ENCODE results near the gene NELL2. TPM values are rescaled to one million over a fixed set of nuclear protein-coding genes. Genes with fewer than 3 reads are reported as not detected.

Gene NELL2
- total RNA-seq, 1 donor from 2014 or later, result 6.6 TPM

DNA sequence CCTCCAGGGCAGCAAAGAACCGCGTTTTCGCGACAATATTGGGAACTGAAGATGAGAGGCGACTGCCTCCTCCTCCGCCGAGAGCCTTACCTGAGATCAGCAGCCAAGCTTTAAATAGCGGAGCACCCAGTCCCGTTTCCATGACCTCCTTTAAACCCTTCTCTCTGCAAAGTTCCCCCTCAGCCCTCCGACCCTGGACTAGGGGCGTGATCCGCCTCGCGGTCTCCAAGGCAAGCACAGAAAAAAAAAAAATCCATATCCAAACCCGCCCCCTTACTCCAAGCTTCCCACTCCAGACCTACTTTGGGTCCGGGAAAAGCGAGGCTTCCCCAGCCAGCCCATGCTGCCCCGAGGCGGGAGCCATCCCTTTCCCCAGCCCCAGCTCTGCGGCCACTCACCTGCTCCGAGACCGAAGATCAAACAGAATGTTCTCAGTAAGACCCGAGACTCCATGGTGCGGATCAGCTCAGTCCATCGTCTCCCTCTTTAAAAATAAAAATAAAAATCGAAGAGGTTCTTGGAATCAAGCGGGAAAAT, 630 bp downstream of the NELL2 start:
- ATAC-seq (peak; percentile 16 to 60), DNase-seq (no peak)
- peaks cover 1% of the 10 kb centered on the region for H3K9me3 ChIP-seq
- H3K4me1 ChIP-seq, result peaks cover 19% of the 10 kb centered on the region
- no peaks in the 10 kb centered on the region for H3K36me3 ChIP-seq
- H3K27ac ChIP-seq, result no peak overlapping the region
- intact Hi-C loops (cut with DNase I), result no loop called here
- TF ChIP-seq, protein P1, sequence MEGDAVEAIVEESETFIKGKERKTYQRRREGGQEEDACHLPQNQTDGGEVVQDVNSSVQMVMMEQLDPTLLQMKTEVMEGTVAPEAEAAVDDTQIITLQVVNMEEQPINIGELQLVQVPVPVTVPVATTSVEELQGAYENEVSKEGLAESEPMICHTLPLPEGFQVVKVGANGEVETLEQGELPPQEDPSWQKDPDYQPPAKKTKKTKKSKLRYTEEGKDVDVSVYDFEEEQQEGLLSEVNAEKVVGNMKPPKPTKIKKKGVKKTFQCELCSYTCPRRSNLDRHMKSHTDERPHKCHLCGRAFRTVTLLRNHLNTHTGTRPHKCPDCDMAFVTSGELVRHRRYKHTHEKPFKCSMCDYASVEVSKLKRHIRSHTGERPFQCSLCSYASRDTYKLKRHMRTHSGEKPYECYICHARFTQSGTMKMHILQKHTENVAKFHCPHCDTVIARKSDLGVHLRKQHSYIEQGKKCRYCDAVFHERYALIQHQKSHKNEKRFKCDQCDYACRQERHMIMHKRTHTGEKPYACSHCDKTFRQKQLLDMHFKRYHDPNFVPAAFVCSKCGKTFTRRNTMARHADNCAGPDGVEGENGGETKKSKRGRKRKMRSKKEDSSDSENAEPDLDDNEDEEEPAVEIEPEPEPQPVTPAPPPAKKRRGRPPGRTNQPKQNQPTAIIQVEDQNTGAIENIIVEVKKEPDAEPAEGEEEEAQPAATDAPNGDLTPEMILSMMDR (IDR thresholded peaks at IDR 0.05), result no peak
- H3K27me3 ChIP-seq (ENCODE audit: low read depth), result peaks cover 55% of the 10 kb centered on the region
- peak overlapping the region; percentile 56 for H3K4me3 ChIP-seq

GRCh38 chr12:44874981-44875416, 1.1 kb downstream of the NELL2 start:
- Histone ChIP-seq H3K36me3 (no peaks in the 10 kb centered on the region), H3K27ac (no peak overlapping the region), H3K4me3 (peak overlapping the region; percentile 56), H3K9me3 (no peaks in the 10 kb centered on the region), H3K4me1 (peaks cover 19% of the 10 kb centered on the region), H3K27me3 (ENCODE audit: low read depth) (peaks cover 55% of the 10 kb centered on the region)
- DNase-seq, result no peak
- TF ChIP-seq, protein P1 (IDR thresholded peaks at IDR 0.05), result no peak
- intact Hi-C loops (cut with DNase I), result no loop called here
- ATAC-seq, result peak in 1 of 2 donors; percentile 20

DNA sequence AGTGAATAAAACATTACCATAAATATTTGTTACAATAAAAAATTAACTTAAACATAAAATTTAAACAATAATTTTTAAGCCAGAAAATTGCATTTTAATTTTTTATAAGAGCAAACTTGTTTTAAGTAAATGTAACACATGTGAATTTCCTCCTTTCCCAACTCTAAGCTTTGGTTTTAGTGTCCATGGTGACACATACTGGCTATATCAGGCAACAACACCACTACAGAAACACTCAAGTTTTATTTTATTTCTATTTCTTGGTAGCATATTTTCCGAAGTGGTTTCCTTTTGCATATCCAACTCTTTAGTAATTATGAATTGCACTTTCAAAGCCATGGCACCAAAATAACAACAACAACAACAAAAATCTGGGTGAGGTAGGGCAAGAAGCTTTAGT, 2.2 kb downstream of the NELL2 start:
- H3K4me3 ChIP-seq, result no peak overlapping the region
- H3K27me3 ChIP-seq (ENCODE audit: low read depth), result peaks cover 55% of the 10 kb centered on the region
- H3K27ac ChIP-seq, result no peak overlapping the region
- intact Hi-C loops (cut with DNase I), result no loop called here
- ATAC-seq (no peak), DNase-seq (no peak)
- TF ChIP-seq, protein P1 (IDR thresholded peaks at IDR 0.05), result no peak
- H3K36me3 ChIP-seq, result no peaks in the 10 kb centered on the region
- peaks cover 19% of the 10 kb centered on the region for H3K4me1 ChIP-seq
- no peaks in the 10 kb centered on the region for H3K9me3 ChIP-seq

DNA sequence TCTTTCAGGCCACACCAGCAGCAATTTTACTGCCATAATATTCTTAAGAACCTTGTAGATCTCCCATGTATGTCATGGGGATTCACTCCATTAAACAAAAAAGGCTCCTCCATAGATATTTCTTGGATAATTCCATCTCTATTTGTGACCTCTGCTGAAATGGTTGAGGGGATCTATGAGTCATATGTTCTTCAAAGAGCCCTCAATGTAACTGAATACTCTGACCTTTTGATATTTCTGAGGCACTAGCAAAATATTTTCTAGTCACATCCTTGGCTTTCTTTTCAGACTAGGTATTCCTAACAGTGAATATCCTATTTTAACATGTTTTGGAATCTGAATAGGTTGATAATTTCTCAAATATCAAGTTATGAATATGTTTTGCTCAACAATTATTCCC, 6.6 kb downstream of the NELL2 start:
- TF ChIP-seq, protein P1 (IDR thresholded peaks at IDR 0.05), result no peak
- no peak overlapping the region for H3K27ac ChIP-seq
- no peaks in the 10 kb centered on the region for H3K36me3 ChIP-seq
- DNase-seq (no peak), ATAC-seq (no peak)
- H3K27me3 ChIP-seq (ENCODE audit: low read depth), result peaks cover 31% of the 10 kb centered on the region
- H3K4me3 ChIP-seq, result no peak overlapping the region
- peaks cover 6% of the 10 kb centered on the region for H3K9me3 ChIP-seq
- intact Hi-C loops (cut with DNase I), result no loop called here
- no peaks in the 10 kb centered on the region for H3K4me1 ChIP-seq

DNA sequence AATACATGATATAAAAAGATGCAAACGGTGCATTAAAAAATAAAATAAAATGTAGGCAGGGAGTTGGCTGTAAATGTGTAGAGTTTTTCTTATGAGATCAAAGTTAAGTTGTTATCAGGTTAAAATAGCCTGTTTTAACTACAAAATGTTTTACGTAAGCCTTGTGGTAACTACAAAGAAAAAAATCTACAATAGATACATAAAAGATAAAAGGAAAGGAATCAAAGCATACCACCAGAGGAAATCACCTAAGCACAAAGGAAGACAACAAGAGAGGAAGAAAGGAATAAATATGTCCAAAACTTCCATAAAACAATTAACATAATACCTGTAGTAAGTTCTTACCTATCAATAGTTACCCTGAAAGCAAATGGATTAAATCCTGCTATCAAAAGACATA, 12.2 kb downstream of the NELL2 start:
- no peak overlapping the region for H3K4me3 ChIP-seq
- no peaks in the 10 kb centered on the region for H3K27me3 ChIP-seq (ENCODE audit: low read depth)
- no peak for ATAC-seq
- TF ChIP-seq, protein P1 (IDR thresholded peaks at IDR 0.05), result no peak
- intact Hi-C loops (cut with DNase I), result no loop called here
- no peak for DNase-seq
- no peaks in the 10 kb centered on the region for H3K4me1 ChIP-seq
- H3K36me3 ChIP-seq, result no peaks in the 10 kb centered on the region
- peaks cover 16% of the 10 kb centered on the region for H3K9me3 ChIP-seq
- H3K27ac ChIP-seq, result no peak overlapping the region
